GM23248 (cell line): ENCODE data around the gene DIAPH1. TPM values are rescaled to one million over a fixed set of nuclear protein-coding genes. Genes with fewer than 3 reads are reported as not detected.
A peak's percentile ranks its signal among the peaks of the same experiment; 100 is the strongest.

Experiments used
- DNase-seq: peaks from one replicate; pipeline ENCODE4 v3.0.0-alpha.2; 2015
- H2AFZ ChIP-seq: fragments of 200-600 bp; sonication (generic); 2 replicates; pipeline ENCODE4 v1.6.1; 2016; ENCODE audit warnings: antibody characterized with exemption
- H3F3A ChIP-seq: fragments of 200-600 bp; sonication (generic); 2 replicates; pipeline ENCODE4 v1.6.1; 2016; ENCODE audit warnings: mild to moderate bottlenecking, antibody characterized with exemption, mixed run types; ENCODE audit not compliant: insufficient read depth
- H3K27ac ChIP-seq: fragments of 200-600 bp; sonication (generic); 2 replicates; pipeline ENCODE4 v1.5.1; 2016; ENCODE audit warnings: mild to moderate bottlenecking
- H3K27me3 ChIP-seq: fragments of 200-600 bp; sonication (generic); replicated peaks from 2 replicates; pipeline ENCODE4 v1.6.1; 2016; ENCODE audit warnings: mild to moderate bottlenecking; ENCODE audit not compliant: insufficient read depth
- H3K36me3 ChIP-seq: fragments of 200-600 bp; sonication (generic); 2 replicates; pipeline ENCODE4 v1.6.1; 2016; ENCODE audit warnings: low read depth, mild to moderate bottlenecking
- H3K4me1 ChIP-seq: fragments of 200-600 bp; sonication (generic); 2 replicates; pipeline ENCODE4 v1.6.1; 2016; ENCODE audit warnings: mild to moderate bottlenecking; ENCODE audit not compliant: insufficient read depth
- H3K4me2 ChIP-seq: fragments of 200-600 bp; sonication (generic); one replicate; pipeline ENCODE4 v1.6.1; 2016; ENCODE audit warnings: mild to moderate bottlenecking; ENCODE audit not compliant: unreplicated experiment
- H3K4me3 ChIP-seq: fragments of 200-600 bp; sonication (generic); 2 replicates; pipeline ENCODE4 v1.5.1; 2016; ENCODE audit warnings: mild to moderate bottlenecking
- H3K79me2 ChIP-seq: fragments of 200-600 bp; sonication (generic); 2 replicates; pipeline ENCODE4 v1.6.1; 2016; ENCODE audit warnings: mild to moderate bottlenecking; ENCODE audit not compliant: insufficient read depth
- H3K9ac ChIP-seq: fragments of 200-600 bp; sonication (generic); 2 replicates; pipeline ENCODE4 v1.6.1; 2016; ENCODE audit warnings: mild to moderate bottlenecking
- H3K9me2 ChIP-seq: fragments of 200-600 bp; sonication (generic); 2 replicates; pipeline ENCODE4 v1.6.1; 2016; ENCODE audit warnings: mixed run types, mild to moderate bottlenecking, moderate library complexity; ENCODE audit not compliant: insufficient read depth
- H3K9me3 ChIP-seq: fragments of 200-600 bp; sonication (generic); one replicate; pipeline ENCODE4 v1.6.1; 2017; ENCODE audit warnings: low read depth
- H4K20me1 ChIP-seq: fragments of 200-600 bp; sonication (generic); 2 replicates; pipeline ENCODE4 v1.6.0; 2016; ENCODE audit not compliant: insufficient read depth
- EZH2 ChIP-seq: fragments of 200-600 bp; sonication (generic); IDR thresholded peaks from 2 replicates; pipeline ENCODE4 v1.6.1; 2018; ENCODE audit warnings: antibody characterized with exemption, mild to moderate bottlenecking; ENCODE audit not compliant: insufficient read depth, poor library complexity, severe bottlenecking
- EZH2phosphoT487 ChIP-seq: fragments of 200-600 bp; sonication (generic); IDR thresholded peaks from 2 replicates; pipeline ENCODE4 v1.6.1; 2018; ENCODE audit warnings: antibody characterized with exemption, moderate library complexity, mild to moderate bottlenecking, low read depth; ENCODE audit not compliant: insufficient read depth
- WGBS, 2 experiments: methylation state at CpG; one replicate each; pipeline ENCODE4 v1.1.6; 2015 to 2017; ENCODE audit warnings: low lambda C conversion rate in 2 of 2, low coverage in 1 of 2; ENCODE audit errors: missing lambda C conversion rate in 2 of 2; 5-methylcytosine and 5-hydroxymethylcytosine counted together
- in situ Hi-C: fragments of 300-500 bp; cut with MboI; formaldehyde crosslinking; loops from 2 replicates; pipeline ENCODE4 v1.15.0; 2020
- polyA plus RNA-seq: library from polyadenylated mRNA; unstranded; fragments of >200 nt; fragmentation: Nextera tagmentation; extraction: Ambion mirVana; gene quantifications from 2 replicates; pipeline ENCODE4 v1.2.1, GENCODE V29; 2016
- total RNA-seq: library from RNA; depleted of rRNA; stranded (reverse); fragments of >200 nt; shearing (Covaris generic); gene quantifications from 2 replicates; pipeline ENCODE4 v1.2.3, GENCODE V29; 2014

Gene DIAPH1
- total and polyA plus RNA-seq, 2 experiments from 2014 or later, result 26.0 to 34.4 TPM

DNA sequence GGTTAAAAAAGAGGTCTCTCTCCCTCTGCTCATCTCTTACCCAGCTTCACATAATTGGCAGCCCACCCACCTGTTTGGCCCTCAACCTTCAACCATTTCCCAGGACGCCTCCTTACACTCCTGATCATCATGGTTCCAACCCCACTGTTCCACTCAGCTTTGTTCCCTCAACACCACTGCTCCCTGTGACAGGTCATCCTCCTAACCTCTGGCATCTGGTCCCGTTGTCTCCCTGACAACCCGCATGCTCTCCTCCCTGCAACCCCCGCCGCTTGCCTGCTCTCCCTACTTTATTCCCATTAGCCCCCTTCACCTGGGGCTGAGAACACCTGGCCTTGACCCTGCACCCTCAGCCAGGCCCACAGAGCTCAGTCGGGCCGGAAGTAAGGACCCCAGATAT, 117.0 kb downstream of the DIAPH1 start:
- 80 to 86% methylated on average over 7 of the region's 7 CpGs for WGBS, 2 experiments
- Histone ChIP-seq H3K4me1 (peaks cover 2% of the 10 kb centered on the region; the same call in 1 of the 2 replicates), H3K4me3 (no peak overlapping the region), H3F3A (peaks cover 10% of the 10 kb centered on the region), H3K4me2 (no peak overlapping the region), H3K9ac (no peak overlapping the region), H2AFZ (no peak overlapping the region), H3K9me3 (no peaks in the 10 kb centered on the region), H3K27me3 (no peaks in the 10 kb centered on the region), H3K9me2 (no peaks in the 10 kb centered on the region), H3K27ac (no peak overlapping the region), H3K79me2 (peaks cover 28% of the 10 kb centered on the region), H3K36me3 (0 out of 2 replicates have a peak, but pooled peaks cover 4% of the 10 kb centered on the region), H4K20me1 (no peaks in the 10 kb centered on the region)
- in situ Hi-C loops, result no loop called here
- no peak for DNase-seq
- TF ChIP-seq EZH2phosphoT487 (no peak), EZH2 (no peak)

DNA sequence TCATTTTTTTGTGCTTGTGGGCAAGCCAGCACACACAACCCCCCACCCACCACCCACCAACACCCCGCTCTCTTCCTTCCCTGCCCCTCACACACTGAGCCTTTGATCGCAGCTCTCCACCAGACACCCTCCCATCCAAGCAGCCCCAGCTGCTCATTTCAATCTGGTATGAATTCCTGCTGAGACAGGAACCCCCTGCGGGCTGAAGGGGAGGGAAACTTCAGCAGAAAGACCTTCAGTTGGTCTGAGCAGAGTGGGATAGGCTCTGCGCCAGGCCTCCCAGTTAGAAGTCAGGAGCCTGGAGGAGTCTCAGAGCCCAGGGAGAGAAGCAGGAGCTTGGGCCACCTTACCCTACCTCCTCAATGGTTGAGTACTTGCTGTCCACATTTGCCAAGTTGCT, 122.8 kb downstream of the DIAPH1 start:
- in situ Hi-C loops, result no loop called here
- TF ChIP-seq EZH2, result no peak
- no peak for TF ChIP-seq EZH2phosphoT487
- H3K9ac ChIP-seq, result no peak overlapping the region
- WGBS, 2 experiments, result 85 to 93% methylated on average over 4 of the region's 4 CpGs
- no peak for DNase-seq
- H3F3A ChIP-seq, result no peaks in the 10 kb centered on the region
- no peak overlapping the region for H3K4me3 ChIP-seq
- H2AFZ ChIP-seq, result no peak overlapping the region
- H3K9me2 ChIP-seq, result no peaks in the 10 kb centered on the region
- H3K36me3 ChIP-seq, result 0 out of 2 replicates have a peak, but pooled peaks cover 4% of the 10 kb centered on the region
- H3K79me2 ChIP-seq, result peaks cover 45% of the 10 kb centered on the region
- H3K4me1 ChIP-seq, result peaks cover 12% of the 10 kb centered on the region
- no peak overlapping the region for H3K4me2 ChIP-seq
- H3K27ac ChIP-seq, result no peak overlapping the region
- H4K20me1 ChIP-seq, result no peaks in the 10 kb centered on the region
- no peaks in the 10 kb centered on the region for H3K27me3 ChIP-seq
- no peaks in the 10 kb centered on the region for H3K9me3 ChIP-seq

DNA sequence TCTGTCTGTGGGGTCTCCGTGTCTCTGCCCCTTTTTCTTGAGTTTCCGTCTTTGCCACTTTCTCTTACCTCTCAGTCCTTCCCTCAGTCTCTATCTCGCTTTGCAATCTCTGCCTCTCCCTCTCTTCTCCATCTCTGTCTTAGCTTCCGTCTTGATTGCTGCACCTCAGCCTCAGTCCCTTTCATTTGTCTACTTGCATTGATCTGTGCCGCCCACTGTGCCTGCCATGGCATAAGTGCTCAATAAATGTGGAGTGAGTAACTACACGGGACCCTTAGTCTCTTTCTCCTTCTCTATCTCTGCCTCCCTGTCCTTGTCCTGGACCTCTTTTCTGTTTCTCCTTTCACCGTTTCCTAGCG, 123.4 kb downstream of the DIAPH1 start:
- WGBS, 2 experiments, result 90 to 91% methylated on average over 8 of the region's 8 CpGs
- Histone ChIP-seq H3K9me3 (no peaks in the 10 kb centered on the region), H3K4me3 (no peak overlapping the region), H3K9ac (no peak overlapping the region), H3K9me2 (no peaks in the 10 kb centered on the region), H3K27me3 (no peaks in the 10 kb centered on the region), H3F3A (peaks cover 5% of the 10 kb centered on the region), H3K27ac (no peak overlapping the region), H2AFZ (no peak overlapping the region), H3K4me2 (no peak overlapping the region), H3K4me1 (peaks cover 12% of the 10 kb centered on the region), H3K79me2 (peaks cover 51% of the 10 kb centered on the region), H3K36me3 (0 out of 2 replicates have a peak, but pooled peaks cover 2% of the 10 kb centered on the region), H4K20me1 (no peaks in the 10 kb centered on the region)
- in situ Hi-C loops, result no loop called here
- DNase-seq, result no peak
- TF ChIP-seq EZH2phosphoT487 (no peak), EZH2 (no peak)

DNA sequence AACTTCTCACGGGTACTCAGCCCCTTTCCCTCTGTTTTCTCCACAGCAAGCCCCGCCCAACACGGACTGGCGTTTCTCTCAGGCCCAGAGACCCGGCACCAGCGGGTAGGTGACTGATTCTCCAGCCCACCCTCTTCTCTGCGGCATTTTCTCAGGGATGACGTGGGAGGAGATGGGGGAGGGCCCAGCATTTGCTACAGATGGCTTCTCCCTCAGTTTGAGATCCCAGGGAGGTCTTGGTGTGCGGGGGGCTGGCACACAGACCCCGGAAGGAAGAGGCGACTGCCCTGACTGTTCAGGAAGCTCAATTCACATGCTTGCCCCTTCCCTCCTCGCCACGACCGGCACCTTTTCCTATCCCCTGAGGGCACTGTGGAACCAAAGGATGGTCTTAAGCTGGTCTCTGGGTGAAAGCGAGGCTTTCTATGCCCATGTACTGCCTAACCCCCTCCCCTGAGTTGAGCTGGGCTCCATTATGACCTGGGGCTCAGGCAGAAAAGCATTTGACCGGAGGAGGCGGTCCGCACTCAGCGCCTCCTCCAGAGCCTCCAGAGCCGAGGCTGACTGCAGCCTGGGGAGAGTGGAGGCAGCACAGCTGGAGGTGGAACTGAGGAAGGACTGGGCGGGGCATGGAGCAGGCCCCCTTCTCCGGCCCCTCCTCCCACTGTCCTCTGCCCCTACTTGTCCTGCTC, 123.9 kb downstream of the DIAPH1 start:
- in situ Hi-C loops, result no loop called here
- no peaks in the 10 kb centered on the region for H4K20me1 ChIP-seq
- peaks cover 10% of the 10 kb centered on the region for H3F3A ChIP-seq
- no peak for DNase-seq
- WGBS, 2 experiments, result 73 to 80% methylated on average over 20 to 22 of the region's 22 CpGs
- no peaks in the 10 kb centered on the region for H3K36me3 ChIP-seq
- peak overlapping the region; percentile 51 for H3K27ac ChIP-seq
- no peaks in the 10 kb centered on the region for H3K9me2 ChIP-seq
- H3K4me2 ChIP-seq, result no peak overlapping the region
- H3K9ac ChIP-seq, result peak overlapping the region; percentile 41; the same call in 1 of the 2 replicates
- no peak overlapping the region for H3K4me3 ChIP-seq
- TF ChIP-seq EZH2phosphoT487 (no peak), EZH2 (no peak)
- no peak overlapping the region for H2AFZ ChIP-seq
- H3K4me1 ChIP-seq, result peaks cover 16% of the 10 kb centered on the region
- peaks cover 56% of the 10 kb centered on the region for H3K79me2 ChIP-seq
- no peaks in the 10 kb centered on the region for H3K27me3 ChIP-seq
- H3K9me3 ChIP-seq, result no peaks in the 10 kb centered on the region
